HepG2 (cell line): Measurements from ENCODE around the gene TSPAN18.

ENCODE experiments used
- DNMT1 ChIP-seq: sonication (generic); formaldehyde crosslinking; IDR thresholded peaks from 2 replicates; pipeline ENCODE4 v1.5.1; 2020; ENCODE audit warnings: mild to moderate bottlenecking, missing genetic modification reagents
- EP300 ChIP-seq, 3 experiments: sonication (generic) in 1 of 3; formaldehyde crosslinking in 1 of 3; IDR thresholded peaks; 2 replicates each; pipeline versions ENCODE4 v1.5.1 to v1.6.1; 2011 to 2020; ENCODE audit warnings: low read depth in 2 of 3, low read length in 2 of 3, borderline replicate concordance in 1 of 3, improper control_type of control experiment in 1 of 3, mild to moderate bottlenecking in 1 of 3, missing genetic modification reagents in 1 of 3, moderate library complexity in 1 of 3
- EZH2 ChIP-seq: conservative IDR thresholded peaks from 2 replicates; pipeline ENCODE4 v1.6.1; 2012; ENCODE audit warnings: mild to moderate bottlenecking, low read depth, low read length, moderate library complexity
- TARDBP ChIP-seq: sonication (generic); formaldehyde crosslinking; IDR thresholded peaks from 2 replicates; pipeline ENCODE4 v1.8.0; 2022; ENCODE audit warnings: mild to moderate bottlenecking, missing genetic modification reagents

- TF ChIP-seq TARDBP (CRISPR knock-in tag) (no peak), EZH2 (no peak), EP300 (IDR thresholded peaks at IDR 0.05; ENCODE audit: low read depth in 2 of 2, low read length in 2 of 2) (no peak), EP300 (CRISPR knock-in tag; IDR thresholded peaks at IDR 0.05; ENCODE audit: borderline replicate concordance) (no peak), DNMT1 (no peak)
These were observed 57.6 kb downstream of the TSPAN18 start for GRCh38 chr11:44784436-44784760.
